Astrocyte of the spinal cord (primary cell): ENCODE results near the gene TNFSF12.

Experiments used
- DNase-seq: peaks from one replicate; pipeline ENCODE4 v3.0.0; 2011; ENCODE audit warnings: low read depth, low spot score
- H3K4me3 ChIP-seq: 2 replicates; pipeline ENCODE4 v1.5.1; 2011; ENCODE audit warnings: low read depth, mild to moderate bottlenecking, low read length, moderate library complexity
- CTCF ChIP-seq: IDR thresholded peaks from 2 replicates; pipeline ENCODE4 v1.5.1; 2012; ENCODE audit warnings: low read depth, mild to moderate bottlenecking, low read length, inconsistent platforms
- in situ Hi-C: cut with HindIII; loops from 2 replicates; pipeline ENCODE4 v1.10.0; 2017; ENCODE audit warnings: low sequenced_read_pairs

Gene TNFSF12

DNA sequence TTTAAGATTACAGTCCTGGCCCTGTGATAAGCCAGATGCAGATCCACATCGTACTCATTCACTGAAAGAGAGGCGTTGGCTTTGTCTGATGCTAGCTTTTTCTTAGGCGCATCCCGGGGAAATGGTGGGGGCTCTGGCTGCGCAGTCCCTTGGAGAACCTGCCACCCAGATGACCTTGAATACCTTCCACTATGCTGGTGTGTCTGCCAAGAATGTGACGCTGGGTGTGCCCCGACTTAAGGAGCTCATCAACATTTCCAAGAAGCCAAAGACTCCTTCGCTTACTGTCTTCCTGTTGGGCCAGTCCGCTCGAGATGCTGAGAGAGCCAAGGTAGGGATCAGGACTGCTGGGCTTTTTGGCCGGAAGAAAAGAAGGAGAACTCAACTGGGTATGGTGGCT lies 40.7 kb upstream of the TNFSF12 start:
- no peak for TF ChIP-seq CTCF
- in situ Hi-C loops = no loop called here
- no peak overlapping the region for H3K4me3 ChIP-seq
- no peak for DNase-seq

GRCh38 chr17:7508846-7509245 lies 40.0 kb upstream of the TNFSF12 start:
- no peak for TF ChIP-seq CTCF
- in situ Hi-C loops = no loop called here
- no peak overlapping the region for H3K4me3 ChIP-seq
- no peak for DNase-seq

DNA sequence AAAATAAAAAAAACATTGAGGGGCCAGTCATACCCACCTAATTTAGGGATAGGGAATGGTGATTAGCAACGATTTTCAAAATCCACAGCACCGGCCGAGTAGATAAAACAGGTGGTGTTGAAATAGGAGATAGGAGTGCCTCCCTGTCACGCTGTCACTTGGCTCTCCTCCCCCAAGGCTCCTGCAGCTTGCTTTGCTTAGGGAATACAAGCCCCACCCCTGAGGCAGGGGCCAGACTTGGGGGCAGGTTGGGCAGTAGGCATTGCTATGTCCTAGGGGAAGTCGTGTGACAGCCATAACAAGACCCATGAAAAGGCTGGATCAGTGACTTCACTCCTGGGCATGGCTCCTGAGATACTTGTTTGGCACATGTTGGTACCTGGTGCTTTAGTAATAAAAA lies 38.9 kb upstream of the TNFSF12 start:
- H3K4me3 ChIP-seq = no peak overlapping the region
- in situ Hi-C loops = no loop called here
- no peak for DNase-seq
- no peak for TF ChIP-seq CTCF

DNA sequence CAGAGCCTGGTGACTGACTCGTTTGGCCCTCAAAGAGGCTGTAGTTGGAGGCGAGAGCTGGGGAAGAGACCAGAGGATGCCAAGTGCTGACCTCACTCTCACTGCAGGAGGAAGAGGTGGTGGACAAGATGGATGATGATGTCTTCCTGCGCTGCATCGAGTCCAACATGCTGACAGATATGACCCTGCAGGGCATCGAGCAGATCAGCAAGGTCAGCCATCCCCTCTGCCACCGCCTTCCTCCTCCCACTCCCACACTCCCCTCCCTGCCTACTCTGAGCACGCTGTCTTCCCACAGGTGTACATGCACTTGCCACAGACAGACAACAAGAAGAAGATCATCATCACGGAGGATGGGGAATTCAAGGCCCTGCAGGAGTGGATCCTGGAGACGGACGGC lies 37.8 kb upstream of the TNFSF12 start:
- in situ Hi-C loops = no loop called here
- no peak overlapping the region for H3K4me3 ChIP-seq
- DNase-seq = no peak
- TF ChIP-seq CTCF = no peak

DNA sequence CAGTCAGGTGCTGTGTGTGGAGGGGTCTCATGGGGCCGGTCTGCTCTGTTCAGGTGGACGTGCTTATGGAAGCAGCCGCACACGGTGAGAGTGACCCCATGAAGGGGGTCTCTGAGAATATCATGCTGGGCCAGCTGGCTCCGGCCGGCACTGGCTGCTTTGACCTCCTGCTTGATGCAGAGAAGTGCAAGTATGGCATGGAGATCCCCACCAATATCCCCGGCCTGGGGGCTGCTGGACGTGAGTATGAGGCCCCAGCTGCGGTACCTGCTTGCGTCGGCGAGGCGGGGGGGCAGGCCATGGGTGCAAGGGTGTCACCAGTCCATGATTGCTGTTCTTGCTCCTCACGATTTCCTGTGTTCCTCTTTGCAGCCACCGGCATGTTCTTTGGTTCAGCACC lies 36.8 kb upstream of the TNFSF12 start:
- in situ Hi-C loops = no loop called here
- no peak overlapping the region for H3K4me3 ChIP-seq
- no peak for TF ChIP-seq CTCF
- DNase-seq = no peak

DNA sequence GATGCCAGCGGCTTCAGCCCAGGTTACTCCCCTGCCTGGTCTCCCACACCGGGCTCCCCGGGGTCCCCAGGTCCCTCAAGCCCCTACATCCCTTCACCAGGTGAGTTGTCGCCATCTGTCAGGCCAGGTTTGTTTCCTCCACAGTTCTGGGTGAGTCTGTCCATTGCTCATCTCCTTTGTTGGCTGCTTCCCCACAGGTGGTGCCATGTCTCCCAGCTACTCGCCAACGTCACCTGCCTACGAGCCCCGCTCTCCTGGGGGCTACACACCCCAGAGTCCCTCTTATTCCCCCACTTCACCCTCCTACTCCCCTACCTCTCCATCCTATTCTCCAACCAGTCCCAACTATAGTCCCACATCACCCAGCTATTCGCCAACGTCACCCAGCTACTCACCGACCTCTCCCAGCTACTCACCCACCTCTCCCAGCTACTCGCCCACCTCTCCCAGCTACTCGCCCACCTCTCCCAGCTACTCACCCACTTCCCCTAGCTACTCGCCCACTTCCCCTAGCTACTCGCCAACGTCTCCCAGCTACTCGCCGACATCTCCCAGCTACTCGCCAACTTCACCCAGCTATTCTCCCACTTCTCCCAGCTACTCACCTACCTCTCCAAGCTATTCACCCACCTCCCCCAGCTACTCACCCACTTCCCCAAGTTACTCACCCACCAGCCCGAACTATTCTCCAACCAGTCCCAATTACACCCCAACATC lies 35.9 kb upstream of the TNFSF12 start:
- in situ Hi-C loops = no loop called here
- H3K4me3 ChIP-seq = no peak overlapping the region
- no peak for DNase-seq
- no peak for TF ChIP-seq CTCF
